ENCODE measurements around the gene RUVBL1.

The RUVBL1 gene

GRCh38 chr3:128079823-128080222 lies 43.8 kb downstream of the RUVBL1 start (continued):
- TF ChIP-seq, protein P1, sequence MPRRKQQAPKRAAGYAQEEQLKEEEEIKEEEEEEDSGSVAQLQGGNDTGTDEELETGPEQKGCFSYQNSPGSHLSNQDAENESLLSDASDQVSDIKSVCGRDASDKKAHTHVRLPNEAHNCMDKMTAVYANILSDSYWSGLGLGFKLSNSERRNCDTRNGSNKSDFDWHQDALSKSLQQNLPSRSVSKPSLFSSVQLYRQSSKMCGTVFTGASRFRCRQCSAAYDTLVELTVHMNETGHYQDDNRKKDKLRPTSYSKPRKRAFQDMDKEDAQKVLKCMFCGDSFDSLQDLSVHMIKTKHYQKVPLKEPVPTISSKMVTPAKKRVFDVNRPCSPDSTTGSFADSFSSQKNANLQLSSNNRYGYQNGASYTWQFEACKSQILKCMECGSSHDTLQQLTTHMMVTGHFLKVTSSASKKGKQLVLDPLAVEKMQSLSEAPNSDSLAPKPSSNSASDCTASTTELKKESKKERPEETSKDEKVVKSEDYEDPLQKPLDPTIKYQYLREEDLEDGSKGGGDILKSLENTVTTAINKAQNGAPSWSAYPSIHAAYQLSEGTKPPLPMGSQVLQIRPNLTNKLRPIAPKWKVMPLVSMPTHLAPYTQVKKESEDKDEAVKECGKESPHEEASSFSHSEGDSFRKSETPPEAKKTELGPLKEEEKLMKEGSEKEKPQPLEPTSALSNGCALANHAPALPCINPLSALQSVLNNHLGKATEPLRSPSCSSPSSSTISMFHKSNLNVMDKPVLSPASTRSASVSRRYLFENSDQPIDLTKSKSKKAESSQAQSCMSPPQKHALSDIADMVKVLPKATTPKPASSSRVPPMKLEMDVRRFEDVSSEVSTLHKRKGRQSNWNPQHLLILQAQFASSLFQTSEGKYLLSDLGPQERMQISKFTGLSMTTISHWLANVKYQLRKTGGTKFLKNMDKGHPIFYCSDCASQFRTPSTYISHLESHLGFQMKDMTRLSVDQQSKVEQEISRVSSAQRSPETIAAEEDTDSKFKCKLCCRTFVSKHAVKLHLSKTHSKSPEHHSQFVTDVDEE (CRISPR knock-in tag; IDR thresholded peaks at IDR 0.05): no peak
- no peak for TF ChIP-seq ESRRG (CRISPR knock-in tag; IDR thresholded peaks at IDR 0.05)
- TF ChIP-seq RARB (CRISPR knock-in tag; IDR thresholded peaks at IDR 0.05): no peak
- TF ChIP-seq POU6F1 (CRISPR knock-in tag; IDR thresholded peaks at IDR 0.05; ENCODE audit: borderline replicate concordance, low read depth): no peak
- TF ChIP-seq ZFP30 (CRISPR knock-in tag; IDR thresholded peaks at IDR 0.05): no peak
- no peak for TF ChIP-seq ZNF70 (CRISPR knock-in tag; IDR thresholded peaks at IDR 0.05)

DNA sequence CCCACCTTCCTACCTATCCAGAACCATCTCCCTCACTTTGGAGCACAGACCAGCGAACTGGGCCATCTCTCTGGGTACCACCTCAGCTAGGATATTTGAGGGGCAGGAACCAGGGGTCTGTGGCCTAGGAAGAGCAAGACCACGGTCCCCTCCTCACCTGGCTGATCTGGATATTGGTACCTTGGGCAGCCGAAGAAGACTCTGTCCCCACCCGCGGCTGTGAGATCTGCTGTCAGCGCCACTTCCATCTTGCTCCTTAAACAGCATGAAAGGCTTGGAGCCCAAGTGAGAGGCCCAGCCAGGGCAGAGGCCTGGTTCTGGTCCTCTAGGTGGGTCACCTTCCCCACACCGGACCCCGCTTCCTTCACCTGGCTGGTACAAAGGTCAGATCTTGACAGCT lies 44.7 kb downstream of the RUVBL1 start:
- ATAC-seq: no peak
- TF ChIP-seq ZNF565 (CRISPR knock-in tag; conservative IDR thresholded peaks at IDR 0.05; ENCODE audit: low read depth) (no peak), ZFP30 (CRISPR knock-in tag; IDR thresholded peaks at IDR 0.05) (no peak), ARNTL (CRISPR knock-in tag; IDR thresholded peaks at IDR 0.05; ENCODE audit: borderline replicate concordance, low read depth) (no peak), PPARA (CRISPR knock-in tag; IDR thresholded peaks at IDR 0.05; ENCODE audit: borderline replicate concordance) (no peak), ZFP3 (CRISPR knock-in tag; IDR thresholded peaks at IDR 0.05) (no peak), CSDC2 (CRISPR knock-in tag; IDR thresholded peaks at IDR 0.05) (no peak), ISL1 (CRISPR knock-in tag; IDR thresholded peaks at IDR 0.05) (no peak), ZNF70 (CRISPR knock-in tag; IDR thresholded peaks at IDR 0.05) (no peak), ZC3H10 (CRISPR knock-in tag; IDR thresholded peaks at IDR 0.05) (no peak), ZNF8 (CRISPR knock-in tag; IDR thresholded peaks at IDR 0.05) (no peak), GLIS3 (CRISPR knock-in tag; IDR thresholded peaks at IDR 0.05) (no peak)
- TF ChIP-seq, protein P2, sequence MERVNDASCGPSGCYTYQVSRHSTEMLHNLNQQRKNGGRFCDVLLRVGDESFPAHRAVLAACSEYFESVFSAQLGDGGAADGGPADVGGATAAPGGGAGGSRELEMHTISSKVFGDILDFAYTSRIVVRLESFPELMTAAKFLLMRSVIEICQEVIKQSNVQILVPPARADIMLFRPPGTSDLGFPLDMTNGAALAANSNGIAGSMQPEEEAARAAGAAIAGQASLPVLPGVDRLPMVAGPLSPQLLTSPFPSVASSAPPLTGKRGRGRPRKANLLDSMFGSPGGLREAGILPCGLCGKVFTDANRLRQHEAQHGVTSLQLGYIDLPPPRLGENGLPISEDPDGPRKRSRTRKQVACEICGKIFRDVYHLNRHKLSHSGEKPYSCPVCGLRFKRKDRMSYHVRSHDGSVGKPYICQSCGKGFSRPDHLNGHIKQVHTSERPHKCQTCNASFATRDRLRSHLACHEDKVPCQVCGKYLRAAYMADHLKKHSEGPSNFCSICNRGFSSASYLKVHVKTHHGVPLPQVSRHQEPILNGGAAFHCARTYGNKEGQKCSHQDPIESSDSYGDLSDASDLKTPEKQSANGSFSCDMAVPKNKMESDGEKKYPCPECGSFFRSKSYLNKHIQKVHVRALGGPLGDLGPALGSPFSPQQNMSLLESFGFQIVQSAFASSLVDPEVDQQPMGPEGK (CRISPR knock-in tag; IDR thresholded peaks at IDR 0.05; ENCODE audit: borderline replicate concordance): no peak
- TF ChIP-seq, protein P3, sequence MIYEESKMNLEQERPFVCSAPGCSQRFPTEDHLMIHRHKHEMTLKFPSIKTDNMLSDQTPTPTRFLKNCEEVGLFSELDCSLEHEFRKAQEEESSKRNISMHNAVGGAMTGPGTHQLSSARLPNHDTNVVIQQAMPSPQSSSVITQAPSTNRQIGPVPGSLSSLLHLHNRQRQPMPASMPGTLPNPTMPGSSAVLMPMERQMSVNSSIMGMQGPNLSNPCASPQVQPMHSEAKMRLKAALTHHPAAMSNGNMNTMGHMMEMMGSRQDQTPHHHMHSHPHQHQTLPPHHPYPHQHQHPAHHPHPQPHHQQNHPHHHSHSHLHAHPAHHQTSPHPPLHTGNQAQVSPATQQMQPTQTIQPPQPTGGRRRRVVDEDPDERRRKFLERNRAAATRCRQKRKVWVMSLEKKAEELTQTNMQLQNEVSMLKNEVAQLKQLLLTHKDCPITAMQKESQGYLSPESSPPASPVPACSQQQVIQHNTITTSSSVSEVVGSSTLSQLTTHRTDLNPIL (CRISPR knock-in tag; IDR thresholded peaks at IDR 0.05; ENCODE audit: low read depth): no peak
- TF ChIP-seq, protein P1 (CRISPR knock-in tag; IDR thresholded peaks at IDR 0.05): no peak

DNA sequence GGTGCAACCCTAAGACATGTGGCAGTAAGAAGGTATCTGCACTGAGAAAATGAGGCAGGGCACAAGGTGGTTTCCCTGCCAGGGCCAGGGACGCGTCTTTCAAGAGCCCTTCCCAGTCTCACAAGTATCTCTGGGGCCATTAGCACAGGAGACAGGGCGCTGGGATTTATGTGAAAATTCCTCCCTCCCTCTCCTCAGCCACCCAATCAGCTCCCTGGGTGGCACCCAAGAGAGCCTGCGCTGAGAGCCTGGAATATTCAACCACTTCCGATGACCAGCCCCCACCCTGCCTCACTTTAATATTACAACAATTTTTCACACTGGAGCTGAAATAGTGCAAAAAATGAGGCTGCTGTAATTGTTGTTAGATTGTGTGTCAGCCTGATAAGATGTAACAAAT lies 45.3 kb downstream of the RUVBL1 start:
- no peak for ATAC-seq
- no peak for TF ChIP-seq RARB (CRISPR knock-in tag; IDR thresholded peaks at IDR 0.05)
- no peak for TF ChIP-seq GLIS3 (CRISPR knock-in tag; IDR thresholded peaks at IDR 0.05)
- TF ChIP-seq, protein P1 (CRISPR knock-in tag; IDR thresholded peaks at IDR 0.05): no peak
- no peak for TF ChIP-seq ZC3H10 (CRISPR knock-in tag; IDR thresholded peaks at IDR 0.05)
- no peak for TF ChIP-seq SNAI2 (CRISPR knock-in tag; IDR thresholded peaks at IDR 0.05)
- no peak for TF ChIP-seq BACH2 (CRISPR knock-in tag; IDR thresholded peaks at IDR 0.05; ENCODE audit: borderline replicate concordance)
- TF ChIP-seq ZNF70 (CRISPR knock-in tag; IDR thresholded peaks at IDR 0.05): no peak
- no peak for TF ChIP-seq ZFP30 (CRISPR knock-in tag; IDR thresholded peaks at IDR 0.05)
- TF ChIP-seq, protein P3 (CRISPR knock-in tag; IDR thresholded peaks at IDR 0.05; ENCODE audit: low read depth): no peak
- no peak for TF ChIP-seq OSR1 (CRISPR knock-in tag; IDR thresholded peaks at IDR 0.05)
- no peak for TF ChIP-seq ESRRG (CRISPR knock-in tag; IDR thresholded peaks at IDR 0.05)
- TF ChIP-seq ISL1 (CRISPR knock-in tag; IDR thresholded peaks at IDR 0.05): no peak
- no peak for TF ChIP-seq TOX (CRISPR knock-in tag; IDR thresholded peaks at IDR 0.05; ENCODE audit: borderline replicate concordance)

Data from SK-N-SH treated with all-trans-retinoic acid at 6 μM for 48 hours (cell line).